GM10847 (cell line): ENCODE measurements around the gene CFAP73.

Experiments
- POLR2A ChIP-seq: IDR thresholded peaks from 2 replicates; pipeline ENCODE4 v1.6.1; 2011; ENCODE audit not compliant: insufficient read length; ENCODE audit errors: extremely low read depth

CFAP73 gene

DNA sequence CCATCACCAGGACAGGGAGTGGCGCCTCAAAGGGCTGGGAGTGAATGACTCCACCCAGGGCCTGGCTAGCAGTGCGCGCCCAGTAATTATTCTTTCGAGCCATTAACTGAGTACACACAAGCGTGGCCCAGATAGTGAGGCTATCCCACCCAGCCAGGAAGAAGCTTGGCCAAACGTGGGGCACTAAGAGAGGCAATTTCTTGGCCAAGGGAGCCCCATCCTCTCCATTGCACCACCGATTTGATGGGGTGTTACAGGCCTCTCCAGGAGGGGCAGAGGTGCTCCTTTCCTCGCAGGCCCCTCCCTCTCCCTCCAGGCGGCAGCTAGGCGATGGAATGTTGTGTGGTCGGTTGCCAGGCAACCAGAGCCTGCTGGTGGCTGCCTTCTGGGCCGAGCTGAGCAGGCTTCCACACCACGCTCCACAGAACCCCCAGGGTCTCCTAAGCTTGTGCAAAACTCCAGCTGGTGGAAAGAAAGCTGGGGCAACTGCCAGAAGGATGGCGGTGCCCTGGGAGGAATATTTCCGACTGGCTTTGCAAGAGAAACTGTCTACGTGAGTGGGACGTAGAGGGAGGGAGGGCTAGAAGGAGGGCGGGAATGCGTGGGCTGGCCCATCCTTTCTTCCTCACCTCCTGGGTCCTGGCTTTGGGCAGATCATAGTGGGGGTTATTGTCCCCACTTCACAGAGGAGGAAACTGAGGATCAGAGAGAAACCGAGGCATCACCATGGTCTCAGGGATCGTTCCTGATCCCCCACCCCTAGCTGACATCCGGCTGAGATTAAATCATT, at the start of gene CFAP73:
TSS of gene CFAP73 (plus strand) at position 364 of the 790 bp plus-strand sequence. CDS start at position 498, 134 bp downstream.
- no peak for TF ChIP-seq POLR2A

- no peak for TF ChIP-seq POLR2A
Observed at GRCh38 chr12:113099764-113100163, 49.8 kb upstream of the CFAP73 start.

DNA sequence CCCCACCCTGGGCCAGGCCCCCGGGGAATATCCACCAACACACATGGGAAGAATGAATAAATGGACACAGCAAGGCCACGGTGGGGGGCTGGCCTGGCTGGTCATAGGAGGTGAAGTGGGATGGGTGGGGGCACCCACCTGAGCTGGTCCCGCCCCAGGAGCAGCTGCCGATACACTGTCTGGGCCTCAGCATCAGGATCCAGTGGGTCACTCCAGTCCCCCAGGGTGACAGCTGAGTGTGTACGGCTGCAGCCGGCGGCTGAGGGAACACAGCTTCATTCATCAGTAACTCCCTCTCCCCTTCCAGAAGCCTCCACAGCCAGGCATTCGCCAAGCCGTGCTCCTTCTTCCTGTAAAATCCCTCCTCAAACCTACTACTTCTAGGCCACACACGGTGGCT, 47.8 kb upstream of the CFAP73 start:
- TF ChIP-seq POLR2A = no peak

DNA sequence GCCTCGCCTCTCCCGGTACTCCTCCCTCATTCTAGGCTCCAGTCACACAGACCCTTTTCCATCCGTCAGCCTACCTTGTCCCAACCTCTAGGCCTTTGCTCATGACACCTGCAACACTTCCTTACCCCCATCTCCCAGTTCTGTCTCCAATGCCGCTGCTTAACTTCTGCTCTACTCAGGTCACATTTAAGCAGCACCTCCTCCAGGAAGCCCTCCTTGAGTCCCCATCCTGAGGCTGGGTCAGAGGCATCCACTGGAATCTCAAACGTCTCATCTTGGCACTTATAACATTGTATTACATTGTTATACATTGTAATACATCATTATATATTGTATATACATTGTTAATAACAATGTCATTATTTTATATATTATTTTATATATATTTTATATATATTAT, 46.7 kb upstream of the CFAP73 start:
- no peak for TF ChIP-seq POLR2A

DNA sequence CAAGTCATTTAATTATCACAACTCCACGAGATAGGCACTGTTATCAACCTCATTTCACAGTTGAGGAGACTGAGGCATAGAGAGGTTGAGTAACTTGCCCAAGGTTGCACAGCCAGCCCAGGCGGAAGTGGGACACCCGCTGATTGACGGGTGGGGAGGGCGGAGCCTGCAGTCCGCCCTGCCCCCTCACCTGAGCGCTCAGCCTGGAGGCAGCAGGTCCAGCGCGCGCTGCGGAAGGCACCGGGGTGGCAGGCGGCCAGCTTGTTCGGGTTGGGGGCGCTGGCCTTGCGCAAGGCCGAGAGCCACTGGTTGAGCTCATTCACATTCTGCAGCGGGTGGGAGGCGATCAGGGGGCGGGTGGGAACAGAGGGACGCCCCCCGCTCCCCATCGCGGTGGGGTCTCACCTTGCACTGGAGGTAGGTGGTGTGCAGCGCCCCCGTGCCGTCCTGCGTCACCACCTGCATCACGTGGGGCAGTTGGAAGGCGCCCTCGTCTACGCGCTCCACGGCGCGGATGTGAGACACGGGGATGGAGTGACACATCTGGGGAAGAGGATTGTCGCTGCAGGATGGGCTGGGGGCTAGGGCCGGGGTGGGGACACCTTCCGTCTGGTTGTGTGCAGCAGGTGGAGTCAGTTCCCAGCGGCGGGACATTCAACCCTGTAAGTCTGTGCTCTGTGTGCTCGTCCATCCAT, 45.6 kb upstream of the CFAP73 start:
- TF ChIP-seq POLR2A = no peak

DNA sequence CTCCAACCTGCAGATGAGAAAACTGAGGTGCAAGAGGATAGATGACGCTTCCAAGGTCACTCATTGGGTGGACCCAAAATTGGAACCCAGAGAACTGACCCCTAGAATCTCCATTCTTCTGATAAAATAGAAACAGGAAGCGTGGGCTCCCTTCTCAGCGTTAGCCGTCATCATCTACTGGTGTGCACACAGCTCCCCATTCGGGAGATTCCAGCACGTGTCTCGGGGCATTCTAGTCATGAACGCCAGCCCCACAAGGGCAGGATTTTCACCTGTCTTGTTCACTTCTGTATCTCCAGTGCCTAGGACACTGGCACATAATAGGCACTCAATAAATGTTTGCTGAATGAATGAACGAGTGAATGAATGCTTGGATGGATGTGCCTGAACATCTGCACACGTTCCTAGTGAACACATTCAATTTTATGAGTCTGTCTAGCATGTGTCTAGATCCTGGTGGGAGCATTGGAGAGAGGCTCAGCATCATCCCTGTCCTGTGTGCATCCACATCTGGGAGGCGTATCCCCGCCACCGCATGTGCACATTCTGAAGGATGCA, 44.5 kb upstream of the CFAP73 start:
- no peak for TF ChIP-seq POLR2A

GRCh38 chr12:113105606-113106271, 43.8 kb upstream of the CFAP73 start:
- TF ChIP-seq POLR2A = no peak

DNA sequence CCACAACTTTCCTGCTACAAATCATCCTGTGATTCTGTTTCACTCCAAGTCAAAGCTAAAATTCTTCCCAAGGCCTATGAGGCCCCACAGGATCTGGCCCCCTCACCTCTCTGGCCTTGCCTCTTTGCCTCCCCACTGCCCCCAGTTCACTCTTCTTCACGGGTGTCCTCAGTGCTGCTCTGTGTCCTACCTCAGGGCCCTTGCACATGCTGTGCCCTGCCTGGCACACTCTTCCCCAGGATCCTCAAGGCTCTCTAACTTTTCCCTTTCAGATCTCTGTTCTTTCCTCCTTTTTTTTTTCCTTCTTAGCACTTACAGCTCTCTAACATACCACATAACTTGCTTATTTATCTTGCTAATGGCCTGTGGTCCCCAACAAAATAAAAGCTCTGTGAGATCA, 43.2 kb upstream of the CFAP73 start:
- no peak for TF ChIP-seq POLR2A

GRCh38 chr12:113108308-113108707, 41.2 kb upstream of the CFAP73 start:
- no peak for TF ChIP-seq POLR2A

DNA sequence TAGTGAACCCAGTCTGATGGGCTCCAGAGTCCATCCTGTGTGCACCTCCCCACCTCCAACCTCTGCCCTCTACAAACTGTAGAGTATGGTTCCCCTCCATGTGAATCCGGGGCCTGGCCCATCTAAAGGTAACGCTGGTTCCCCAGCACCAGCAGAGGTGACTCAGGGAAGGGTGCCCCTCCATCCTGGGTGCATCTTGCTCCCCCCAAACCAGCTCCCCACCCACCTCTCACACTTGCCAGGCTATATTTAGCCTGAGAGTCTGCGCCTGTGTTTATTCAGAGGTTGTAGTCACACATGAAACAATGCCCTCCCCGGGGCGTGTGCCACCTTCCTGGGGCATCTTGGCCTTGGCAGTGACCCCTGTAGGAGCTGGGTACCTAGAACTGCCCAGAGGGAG, 40.2 kb upstream of the CFAP73 start:
- no peak for TF ChIP-seq POLR2A

GRCh38 chr12:113109872-113110599, 39.5 kb upstream of the CFAP73 start:
- no peak for TF ChIP-seq POLR2A

DNA sequence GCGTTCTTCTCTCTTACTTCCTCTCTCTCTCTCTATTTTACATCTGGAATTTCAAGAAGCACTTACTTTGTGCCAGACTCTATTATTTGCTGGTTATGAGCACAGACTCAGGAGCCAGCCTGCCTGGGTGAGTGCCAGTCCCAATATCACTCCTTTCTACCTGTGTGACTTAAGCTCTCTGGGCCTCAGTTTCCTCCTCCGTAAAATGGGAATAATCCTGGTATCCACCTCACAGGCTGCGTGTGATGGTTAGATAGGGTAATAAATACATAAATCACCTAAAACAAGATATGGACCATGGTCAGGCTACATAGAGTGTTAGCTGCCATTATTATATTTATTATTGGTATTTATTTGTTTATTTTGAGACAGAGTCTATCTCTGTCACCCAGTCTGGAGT, 38.3 kb upstream of the CFAP73 start:
- TF ChIP-seq POLR2A = no peak

GRCh38 chr12:113112043-113112899, 37.3 kb upstream of the CFAP73 start:
- no peak for TF ChIP-seq POLR2A

GRCh38 chr12:113113397-113113796, 36.1 kb upstream of the CFAP73 start:
- TF ChIP-seq POLR2A = no peak
